SK-N-SH (cell line): ENCODE results near the gene SUV39H2. TPM values are rescaled to one million over a fixed set of nuclear protein-coding genes. Genes with fewer than 3 reads are reported as not detected.

Source experiments
- CTCF ChIA-PET: fragments of 300-600, 350-600 bp; formaldehyde crosslinking; extraction: SDS; loops from one replicate; lab custom pipeline; 2021; lab: Yijun Ruan, JAX
- POLR2A ChIA-PET: fragments of 350-600 bp; sonication (Branson Sonifier 250); formaldehyde crosslinking; extraction: SDS; loops from one replicate; lab custom pipeline; 2020; ENCODE audit warnings: antibody characterized with exemption, inconsistent platforms; lab: Yijun Ruan, JAX
- DNase-seq: peaks from one replicate; pipeline ENCODE4 v3.0.0; 2012
- H2AFZ ChIP-seq: fragments of 200-600 bp; sonication (generic); 2 replicates; pipeline ENCODE4 v1.8.1; 2016; ENCODE audit warnings: antibody characterized with exemption, mild to moderate bottlenecking, low read depth
- H3F3A ChIP-seq: fragments of 200-600 bp; sonication (generic); replicated peaks from 2 replicates; pipeline ENCODE3; 2016; ENCODE audit warnings: antibody characterized with exemption, mild to moderate bottlenecking; ENCODE audit not compliant: insufficient read depth
- H3K27ac ChIP-seq, 2 experiments: fragments of 200-500 bp in 1 of 2; fragments of 200-600 bp in 1 of 2; sonication (Bioruptor generic) in 1 of 2; sonication (generic), shearing (Covaris generic) in 1 of 2; 2 replicates each; pipeline versions ENCODE4 v1.5.1 to v1.6.1; 2014 to 2016; ENCODE audit warnings: low read depth in 2 of 2, inconsistent platforms in 1 of 2, low read length in 1 of 2, mild to moderate bottlenecking in 1 of 2, mixed read lengths in 1 of 2
- H3K27me3 ChIP-seq: fragments of 200-600 bp; sonication (generic), shearing (Covaris generic); 2 replicates; pipeline ENCODE4 v1.6.1; 2016; ENCODE audit warnings: mixed run types; ENCODE audit not compliant: insufficient read depth
- H3K36me3 ChIP-seq, 2 experiments: fragments of 200-500 bp in 1 of 2; fragments of 200-600 bp in 1 of 2; sonication (Bioruptor generic) in 1 of 2; sonication (generic) in 1 of 2; replicated peaks in 1 of 2; 2 replicates each; pipeline versions ENCODE3 to v1.5.1; 2014 to 2016; ENCODE audit warnings: low read length in 1 of 2, mild to moderate bottlenecking in 1 of 2; ENCODE audit not compliant: insufficient read depth in 2 of 2, control insufficient read depth in 1 of 2
- H3K4me1 ChIP-seq, 2 experiments: fragments of 200-500 bp in 1 of 2; fragments of 200-600 bp in 1 of 2; sonication (Bioruptor generic) in 1 of 2; sonication (generic), shearing (Covaris generic) in 1 of 2; 2 replicates each; pipeline versions ENCODE4 v1.5.1 to v1.6.1; 2014 to 2016; ENCODE audit warnings: low read depth in 1 of 2, low read length in 1 of 2, mixed run types in 1 of 2; ENCODE audit not compliant: insufficient read depth in 2 of 2, control insufficient read depth in 1 of 2
- H3K4me2 ChIP-seq: fragments of 200-600 bp; sonication (generic), shearing (Covaris generic); 2 replicates; pipeline ENCODE4 v1.6.1; 2017; ENCODE audit warnings: mixed run types
- H3K4me3 ChIP-seq, 2 experiments: fragments of 200-500 bp in 1 of 2; fragments of 200-600 bp in 1 of 2; sonication (Bioruptor generic) in 1 of 2; sonication (generic), shearing (Covaris generic) in 1 of 2; 2 replicates each; pipeline versions ENCODE4 v1.5.1 to v1.8.1; 2014 to 2016; ENCODE audit warnings: low read depth in 2 of 2, inconsistent platforms in 1 of 2, low read length in 1 of 2, mild to moderate bottlenecking in 1 of 2, mixed read lengths in 1 of 2, moderate library complexity in 1 of 2
- H3K79me2 ChIP-seq: fragments of 200-600 bp; sonication (generic); 2 replicates; pipeline ENCODE4 v1.8.1; 2017; ENCODE audit warnings: mild to moderate bottlenecking; ENCODE audit not compliant: insufficient read depth
- H3K9ac ChIP-seq: fragments of 200-600 bp; sonication (generic); 2 replicates; pipeline ENCODE4 v1.6.1; 2017; ENCODE audit warnings: mixed run types
- H3K9me2 ChIP-seq: fragments of 200-600 bp; sonication (generic); 2 replicates; pipeline ENCODE4 v1.6.1; 2017; ENCODE audit warnings: mixed run types
- H3K9me3 ChIP-seq: fragments of 200-600 bp; sonication (generic); 2 replicates; pipeline ENCODE4 v1.6.1; 2017; ENCODE audit warnings: mixed run types, mild to moderate bottlenecking, moderate library complexity
- H4K20me1 ChIP-seq: fragments of 200-600 bp; sonication (generic); 2 replicates; pipeline ENCODE4 v1.6.1; 2017; ENCODE audit warnings: mild to moderate bottlenecking, mixed run types; ENCODE audit not compliant: insufficient read depth
- CTCF ChIP-seq: fragments of 200-600 bp; sonication (generic); IDR thresholded peaks from 2 replicates; pipeline ENCODE4 v1.6.1; 2017; ENCODE audit warnings: antibody characterized with exemption, mild to moderate bottlenecking, moderate library complexity
- ELF1 ChIP-seq: IDR thresholded peaks from 2 replicates; pipeline ENCODE4 v1.4.0; 2012
- EP300 ChIP-seq, 2 experiments: IDR thresholded peaks; 2 replicates each; pipeline versions ENCODE4 v1.4.0 to v1.6.1; 2012; ENCODE audit warnings: borderline replicate concordance in 1 of 2, low read depth in 1 of 2, low read length in 1 of 2
- EZH2phosphoT487 ChIP-seq: fragments of 200-600 bp; sonication (generic); IDR thresholded peaks from 2 replicates; pipeline ENCODE4 v1.6.1; 2017; ENCODE audit warnings: low read depth, mixed run types, mild to moderate bottlenecking, antibody characterized with exemption, moderate library complexity, borderline replicate concordance
- FOSL2 ChIP-seq: IDR thresholded peaks from 2 replicates; pipeline ENCODE4 v1.4.0; 2012; ENCODE audit warnings: low read depth, mild to moderate bottlenecking, moderate library complexity, borderline replicate concordance
- GATA2 ChIP-seq: sonication (generic); formaldehyde crosslinking; IDR thresholded peaks from 2 replicates; pipeline ENCODE4 v1.5.0; 2020; ENCODE audit warnings: mild to moderate bottlenecking, missing genetic modification reagents
- JUND ChIP-seq: IDR thresholded peaks from 2 replicates; pipeline ENCODE4 v1.4.0; 2012
- MAX ChIP-seq: IDR thresholded peaks from 2 replicates; pipeline ENCODE4 v1.4.0; 2012; ENCODE audit warnings: low read depth
- NFIC ChIP-seq: IDR thresholded peaks from 2 replicates; pipeline ENCODE4 v1.4.0; 2012; ENCODE audit warnings: borderline replicate concordance
- NRF1 ChIP-seq: IDR thresholded peaks from 2 replicates; pipeline ENCODE4 v1.6.1; 2012; ENCODE audit warnings: low read depth, mild to moderate bottlenecking, low read length
- POLR2AphosphoS5 ChIP-seq: IDR thresholded peaks from 2 replicates; pipeline ENCODE4 v1.6.1; 2012; ENCODE audit warnings: low read depth, low read length
- RCOR1 ChIP-seq: fragments of 150-350 bp; IDR thresholded peaks from 2 replicates; pipeline ENCODE4 v1.6.1; 2017; ENCODE audit warnings: antibody characterized with exemption, low read length
- RFX5 ChIP-seq: IDR thresholded peaks from 2 replicates; pipeline ENCODE4 v1.6.1; 2012; ENCODE audit warnings: mild to moderate bottlenecking, improper control_type of control experiment, low read length
- RXRA ChIP-seq: IDR thresholded peaks from 2 replicates; pipeline ENCODE4 v1.4.0; 2012; ENCODE audit warnings: low read depth, mild to moderate bottlenecking, borderline replicate concordance
- SMC3 ChIP-seq: IDR thresholded peaks from 2 replicates; pipeline ENCODE4 v1.6.1; 2012; ENCODE audit warnings: low read depth, low read length, improper control_type of control experiment
- TCF12 ChIP-seq: IDR thresholded peaks from 2 replicates; pipeline ENCODE4 v1.4.0; 2012
- WGBS: methylation state at CpG from one replicate; pipeline ENCODE4 v1.1.6; 2017; ENCODE audit warnings: low lambda C conversion rate; 5-methylcytosine and 5-hydroxymethylcytosine counted together
- polyA plus RNA-seq, 3 experiments: library from polyadenylated mRNA; depleted of rRNA; stranded (reverse); fragments of >200 nt; gene quantifications; 2 replicates each; pipeline ENCODE4 v1.2.3, GENCODE V29; 2012

SUV39H2 gene
- polyA plus RNA-seq, 1 of the 3 experiments (the other 2 are of a cell fraction), result 4.6 TPM

GRCh38 chr10:14873090-14873760, 5.4 kb upstream of the SUV39H2 start:
- Histone ChIP-seq H3K4me2 (no peak overlapping the region), H3K9me2 (no peaks in the 10 kb centered on the region; the same call in 1 of the 2 replicates), H2AFZ (no peak overlapping the region), H4K20me1 (no peaks in the 10 kb centered on the region), H3F3A (peaks cover 28% of the 10 kb centered on the region), H3K9ac (no peak overlapping the region), H3K27me3 (no peaks in the 10 kb centered on the region), H3K9me3 (no peaks in the 10 kb centered on the region), H3K79me2 (peaks cover 34% of the 10 kb centered on the region), H3K4me3 (no peak overlapping the region), H3K27ac (no peak overlapping the region), H3K4me1 (peaks cover 12% of the 10 kb centered on the region in 2 experiments; a peak in 3 of 4 replicates), H3K36me3 (peaks cover 25 to 27% of the 10 kb centered on the region in 2 experiments)
- CTCF ChIA-PET, result interaction anchor here (1.3 to 1.4 kb wide), 2 partner anchors 30 to 336 kb away, joined by 4 read pairs; no protein-coding TSS in a partner anchor
- POLR2A ChIA-PET, result no interaction called here
- WGBS, result 49% methylated on average over 2 of the region's 2 CpGs
- TF ChIP-seq GATA2 (CRISPR knock-in tag), result no peak
- TF ChIP-seq JUND, result 0 out of 2 replicates have a peak, but pooled peaks have one; percentile 22
- no peak for DNase-seq

GRCh38 chr10:14875941-14876340, 2.7 kb upstream of the SUV39H2 start:
- H3K27me3 ChIP-seq, result no peaks in the 10 kb centered on the region
- peaks cover 20% of the 10 kb centered on the region for H3F3A ChIP-seq

More at GRCh38 chr10:14875941-14876340, 2.7 kb upstream of the SUV39H2 start:
- no peaks in the 10 kb centered on the region for H4K20me1 ChIP-seq
- DNase-seq, result no peak
- peaks cover 11 to 14% of the 10 kb centered on the region in 2 experiments for H3K36me3 ChIP-seq
- H3K9me3 ChIP-seq, result no peaks in the 10 kb centered on the region
- no peak overlapping the region for H2AFZ ChIP-seq
- no peak overlapping the region for H3K4me3 ChIP-seq
- no peak overlapping the region for H3K9ac ChIP-seq
- WGBS, result 97% methylated on average over 12 of the region's 12 CpGs
- no peaks in the 10 kb centered on the region for H3K9me2 ChIP-seq
- CTCF ChIA-PET, result interaction anchor here (0.9 kb wide), 1 partner anchor 9 kb away, joined by 3 read pairs; no protein-coding TSS in a partner anchor
- H3K79me2 ChIP-seq, result peaks cover 54% of the 10 kb centered on the region
- peaks cover 18 to 19% of the 10 kb centered on the region in 2 experiments; a peak in 3 of 4 replicates for H3K4me1 ChIP-seq
- POLR2A ChIA-PET, result no interaction called here
- no peak overlapping the region for H3K27ac ChIP-seq
- TF ChIP-seq EZH2phosphoT487, result no peak
- no peak for TF ChIP-seq RXRA
- no peak for TF ChIP-seq CTCF
- no peak for TF ChIP-seq RCOR1
- no peak for TF ChIP-seq POLR2AphosphoS5
- TF ChIP-seq FOSL2, result no peak
- no peak for TF ChIP-seq ELF1
- TF ChIP-seq TCF12, result no peak
- no peak for TF ChIP-seq EP300 (IDR thresholded peaks at IDR 0.05; ENCODE audit: borderline replicate concordance in 1 of 2, low read depth in 1 of 2, low read length in 1 of 2)
- TF ChIP-seq RFX5, result no peak
- no peak for TF ChIP-seq NRF1
- no peak for TF ChIP-seq MAX
- no peak for TF ChIP-seq NFIC
- no peak for TF ChIP-seq SMC3
- no peak for TF ChIP-seq GATA2 (CRISPR knock-in tag)
- H3K4me2 ChIP-seq, result no peak overlapping the region
